Esophagus squamous epithelium (tissue), 5 donors: ENCODE measurements around the gene C14orf180. TPM values are rescaled to one million over a fixed set of nuclear protein-coding genes. Genes with fewer than 3 reads are reported as not detected.

Source experiments
- DNase-seq: peaks from one replicate; lab custom pipeline; 2025; lab: John Stamatoyannopoulos, UW
- H3K27ac ChIP-seq, 4 donors: fragments of 200-600 bp; sonication (generic); one replicate each; pipeline ENCODE4 v1.5.1; 2016 to 2019; ENCODE audit warnings: mild to moderate bottlenecking in 1 of 4
- H3K27me3 ChIP-seq, 4 donors: fragments of 200-600 bp; sonication (generic); 1 replicate in 3 of 4; 2 replicates in 1 of 4; pipeline versions ENCODE4 v1.5.1 to v1.6.0; 2017 to 2021; ENCODE audit warnings: antibody characterized with exemption in 1 of 4
- H3K36me3 ChIP-seq, 3 donors: fragments of 200-600 bp; sonication (generic); one replicate each; pipeline ENCODE4 v1.5.1; 2016 to 2019
- H3K4me1 ChIP-seq, 3 donors: fragments of 200-600 bp; sonication (generic); one replicate each; pipeline ENCODE4 v1.5.1; 2017 to 2019
- H3K4me3 ChIP-seq, 4 donors: fragments of 200-600 bp; sonication (generic); 1 replicate in 3 of 4; 2 replicates in 1 of 4; pipeline ENCODE4 v1.5.1; 2016 to 2019; ENCODE audit warnings: mild to moderate bottlenecking in 2 of 4, moderate library complexity in 1 of 4
- H3K9me3 ChIP-seq, 3 donors: fragments of 200-600 bp; sonication (generic); one replicate each; pipeline ENCODE4 v1.5.1; 2016 to 2019
- POLR2A ChIP-seq, 4 donors: fragments of 450-650 bp; IDR thresholded peaks; one replicate each; pipeline ENCODE4 v1.6.1; 2017; ENCODE audit warnings: antibody characterized with exemption in 4 of 4, mild to moderate bottlenecking in 4 of 4, moderate library complexity in 3 of 4
- WGBS, 2 donors: methylation state at CpG; one replicate each; pipeline ENCODE4 v1.1.5; 2018; 5-methylcytosine and 5-hydroxymethylcytosine counted together
- intact Hi-C: fragments of 100-400 bp; cut with DNase I; formaldehyde crosslinking; loops from one replicate; pipeline ENCODE4 v1.15.0; 2022
- total RNA-seq, 4 donors: library from RNA; depleted of rRNA; stranded (reverse); fragments of >200 nt; gene quantifications; one replicate each; pipeline ENCODE4 v1.1.0, GENCODE V29; 2016
- TF ChIP-seq, protein P1 (sequence below), 6 experiments: fragments of 450-650 bp in 4 of 6; fragments of 200-600 bp in 2 of 6; sonication (generic) in 2 of 6; IDR thresholded peaks; one replicate each; pipeline ENCODE4 v1.5.1; 2016 to 2019; ENCODE audit warnings: antibody characterized with exemption in 6 of 6, mild to moderate bottlenecking in 4 of 6, moderate library complexity in 4 of 6
- donor health status: DM: yes; HTN: yes; CAD: no.

The C14orf180 gene
- total RNA-seq, 4 donors from 2014 or later = not detected

GRCh38 chr14:104596927-104597351 is 17.4 kb downstream of the C14orf180 start:
- intact Hi-C loops = no loop called here
- Histone ChIP-seq H3K27ac (no peak overlapping the region), H3K4me1 (no peaks in the 10 kb centered on the region), H3K4me3 (no peak overlapping the region), H3K9me3 (no peaks in the 10 kb centered on the region), H3K27me3 (peaks cover 0 to 88% (median 0%) of the 10 kb centered on the region in 4 donors), H3K36me3 (no peaks in the 10 kb centered on the region)
- WGBS, 2 donors = 60 to 72% methylated on average over 1 to 12 of the region's 21 CpGs
- TF ChIP-seq POLR2A (IDR thresholded peaks at IDR 0.05) = no peak
- TF ChIP-seq, protein P1, sequence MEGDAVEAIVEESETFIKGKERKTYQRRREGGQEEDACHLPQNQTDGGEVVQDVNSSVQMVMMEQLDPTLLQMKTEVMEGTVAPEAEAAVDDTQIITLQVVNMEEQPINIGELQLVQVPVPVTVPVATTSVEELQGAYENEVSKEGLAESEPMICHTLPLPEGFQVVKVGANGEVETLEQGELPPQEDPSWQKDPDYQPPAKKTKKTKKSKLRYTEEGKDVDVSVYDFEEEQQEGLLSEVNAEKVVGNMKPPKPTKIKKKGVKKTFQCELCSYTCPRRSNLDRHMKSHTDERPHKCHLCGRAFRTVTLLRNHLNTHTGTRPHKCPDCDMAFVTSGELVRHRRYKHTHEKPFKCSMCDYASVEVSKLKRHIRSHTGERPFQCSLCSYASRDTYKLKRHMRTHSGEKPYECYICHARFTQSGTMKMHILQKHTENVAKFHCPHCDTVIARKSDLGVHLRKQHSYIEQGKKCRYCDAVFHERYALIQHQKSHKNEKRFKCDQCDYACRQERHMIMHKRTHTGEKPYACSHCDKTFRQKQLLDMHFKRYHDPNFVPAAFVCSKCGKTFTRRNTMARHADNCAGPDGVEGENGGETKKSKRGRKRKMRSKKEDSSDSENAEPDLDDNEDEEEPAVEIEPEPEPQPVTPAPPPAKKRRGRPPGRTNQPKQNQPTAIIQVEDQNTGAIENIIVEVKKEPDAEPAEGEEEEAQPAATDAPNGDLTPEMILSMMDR (IDR thresholded peaks at IDR 0.05) = no peak
- DNase-seq = no peak

GRCh38 chr14:104597576-104597975 is 18.0 kb downstream of the C14orf180 start:
- H3K4me3 ChIP-seq = no peak overlapping the region
- H3K36me3 ChIP-seq = no peaks in the 10 kb centered on the region
- no peak for TF ChIP-seq POLR2A (IDR thresholded peaks at IDR 0.05)
- TF ChIP-seq, protein P1 (IDR thresholded peaks at IDR 0.05) = no peak
- H3K4me1 ChIP-seq = no peaks in the 10 kb centered on the region
- H3K27ac ChIP-seq = no peak overlapping the region
- WGBS, 2 donors = 80 to 87% methylated on average over 4 to 6 of the region's 11 CpGs
- peaks cover 0 to 94% (median 0%) of the 10 kb centered on the region in 4 donors for H3K27me3 ChIP-seq
- intact Hi-C loops = no loop called here
- H3K9me3 ChIP-seq = no peaks in the 10 kb centered on the region
- no peak for DNase-seq

DNA sequence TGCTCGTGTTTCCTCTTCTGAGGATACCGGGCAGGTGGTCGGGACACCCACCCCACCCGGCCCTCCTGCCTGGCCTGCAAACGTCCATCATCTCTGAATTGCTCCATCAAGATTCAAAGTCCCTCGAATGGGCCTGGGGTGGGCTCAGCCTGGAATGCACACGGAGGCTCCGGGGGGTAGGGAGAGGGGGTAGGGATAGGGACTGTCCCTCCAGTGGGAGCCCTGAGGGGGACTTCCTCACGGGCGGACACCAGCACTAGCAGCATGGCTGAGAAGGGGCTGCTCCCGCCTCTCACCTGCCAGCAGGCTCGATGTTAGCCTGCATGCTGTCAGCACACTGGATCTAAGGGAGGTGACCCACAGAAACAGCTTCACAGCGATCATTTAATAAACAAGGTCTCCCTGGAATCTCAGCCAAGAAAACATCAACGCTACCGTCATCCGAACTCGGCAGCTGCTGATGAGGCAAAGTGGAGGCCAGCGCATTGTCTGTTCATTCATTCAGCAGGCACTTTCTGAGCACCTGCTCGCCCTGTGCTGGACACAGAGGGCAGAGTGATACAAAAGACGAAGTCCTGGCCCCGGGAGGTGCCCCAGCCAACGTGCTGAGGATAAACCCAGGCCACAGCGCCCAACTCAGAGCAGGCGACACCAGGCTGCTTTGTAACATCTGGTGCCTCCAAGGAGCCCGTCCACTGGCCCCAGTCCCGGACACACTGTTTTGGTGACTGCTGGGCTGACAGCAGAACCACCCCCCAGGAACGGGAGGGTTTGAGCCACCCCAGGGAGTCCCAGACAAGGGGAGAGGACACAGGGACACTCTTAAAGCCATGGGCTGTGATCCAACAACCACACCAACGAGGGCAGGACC is 18.7 kb downstream of the C14orf180 start:
- DNase-seq = no peak
- 24 to 55% methylated on average over 8 to 9 of the region's 28 CpGs for WGBS, 2 donors
- no peaks in the 10 kb centered on the region for H3K36me3 ChIP-seq
- intact Hi-C loops = no loop called here
- H3K4me3 ChIP-seq = no peak overlapping the region
- no peaks in the 10 kb centered on the region for H3K9me3 ChIP-seq
- peaks cover 0 to 95% (median 0%) of the 10 kb centered on the region in 4 donors for H3K27me3 ChIP-seq
- TF ChIP-seq, protein P1 (IDR thresholded peaks at IDR 0.05) = no peak
- no peak for TF ChIP-seq POLR2A (IDR thresholded peaks at IDR 0.05)
- H3K4me1 ChIP-seq = no peaks in the 10 kb centered on the region
- no peak overlapping the region for H3K27ac ChIP-seq

- intact Hi-C loops = no loop called here
- Histone ChIP-seq H3K4me3 (no peak overlapping the region), H3K36me3 (no peaks in the 10 kb centered on the region), H3K27ac (no peak overlapping the region), H3K9me3 (no peaks in the 10 kb centered on the region), H3K4me1 (no peaks in the 10 kb centered on the region), H3K27me3 (peaks cover 0 to 98% (median 2%) of the 10 kb centered on the region in 4 donors)
- DNase-seq = no peak
- 68 to 80% methylated on average over 8 to 11 of the region's 12 CpGs for WGBS, 2 donors
- TF ChIP-seq, protein P1 (IDR thresholded peaks at IDR 0.05) = no peak
- TF ChIP-seq POLR2A (IDR thresholded peaks at IDR 0.05) = no peak
Measured at GRCh38 chr14:104598910-104599273, 19.3 kb downstream of the C14orf180 start.

DNA sequence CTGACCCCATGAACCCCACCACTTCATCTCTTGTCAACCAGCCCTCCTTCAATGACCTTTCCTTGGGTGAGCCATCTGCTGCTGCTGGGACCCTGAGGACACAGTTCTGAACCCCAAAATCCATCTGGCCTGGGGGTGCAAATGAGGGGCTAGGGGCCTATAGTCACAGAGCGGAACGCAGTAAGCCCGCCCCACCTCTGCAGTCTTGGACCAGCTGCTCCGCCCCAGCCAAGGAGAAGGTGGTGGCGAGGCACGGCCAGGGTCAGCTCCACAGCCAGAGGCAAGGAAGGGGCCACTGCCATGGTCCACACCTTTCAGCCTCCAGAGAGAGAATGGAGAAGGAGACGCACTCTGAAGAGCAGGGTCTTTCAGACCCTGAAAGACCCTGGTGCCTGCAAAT is 19.9 kb downstream of the C14orf180 start:
- intact Hi-C loops = no loop called here
- no peak for DNase-seq
- Histone ChIP-seq H3K9me3 (no peaks in the 10 kb centered on the region), H3K4me3 (no peak overlapping the region), H3K4me1 (peaks cover 0 to 4% (median 4%) of the 10 kb centered on the region in 3 donors), H3K36me3 (no peaks in the 10 kb centered on the region), H3K27ac (no peak overlapping the region), H3K27me3 (peaks cover 0 to 98% (median 5%) of the 10 kb centered on the region in 4 donors)
- WGBS, 2 donors = 95% methylated on average over 3 to 7 of the region's 7 CpGs
- TF ChIP-seq POLR2A (IDR thresholded peaks at IDR 0.05) = no peak
- TF ChIP-seq, protein P1 (IDR thresholded peaks at IDR 0.05) = no peak
